SK-N-SH treated with all-trans-retinoic acid at 6 μM for 48 hours (cell line): ENCODE data around the gene SCFD1.

Source experiments
- ATAC-seq: fragments of 200-7000 bp; cut with Tn5 transposase; 3 replicates; pipeline ENCODE4 v1.9.1; 2020; ENCODE audit warnings: mild to moderate bottlenecking, moderate library complexity
- ARNTL ChIP-seq: fragments of 450-650 bp; formaldehyde crosslinking; IDR thresholded peaks from 2 replicates; pipeline ENCODE4 v1.5.0; 2020; ENCODE audit warnings: low read depth, mild to moderate bottlenecking, moderate library complexity, borderline replicate concordance
- CSDC2 ChIP-seq: fragments of 250-450 bp; sonication (Bioruptor Pico); IDR thresholded peaks from 2 replicates; pipeline ENCODE4 v1.5.0; 2020; ENCODE audit warnings: mild to moderate bottlenecking, moderate library complexity
- CSRNP3 ChIP-seq: fragments of 250-450 bp; sonication (Bioruptor Pico); IDR thresholded peaks from 2 replicates; pipeline ENCODE4 v1.5.1; 2021; ENCODE audit warnings: mild to moderate bottlenecking, moderate library complexity
- GLIS3 ChIP-seq: fragments of 250-450 bp; sonication (Bioruptor Pico); IDR thresholded peaks from 2 replicates; pipeline ENCODE4 v1.5.0; 2020; ENCODE audit warnings: mild to moderate bottlenecking, moderate library complexity
- OSR1 ChIP-seq: fragments of 250-450 bp; sonication (Bioruptor Pico); IDR thresholded peaks from 2 replicates; pipeline ENCODE4 v1.8.0; 2022; ENCODE audit warnings: moderate library complexity, mild to moderate bottlenecking, inconsistent platforms
- PATZ1 ChIP-seq: fragments of 250-450 bp; sonication (Bioruptor Pico); IDR thresholded peaks from 2 replicates; pipeline ENCODE4 v1.8.0; 2020; ENCODE audit warnings: mild to moderate bottlenecking, moderate library complexity, borderline replicate concordance
- PPARA ChIP-seq: fragments of 250-450 bp; sonication (Bioruptor Pico); IDR thresholded peaks from 2 replicates; pipeline ENCODE4 v1.5.0; 2020; ENCODE audit warnings: mild to moderate bottlenecking, borderline replicate concordance
- RARB ChIP-seq: fragments of 250-450 bp; sonication (Bioruptor Pico); IDR thresholded peaks from 2 replicates; pipeline ENCODE4 v1.8.0; 2021; ENCODE audit warnings: mild to moderate bottlenecking, moderate library complexity
- TCF4 ChIP-seq: fragments of 250-450 bp; sonication (Bioruptor Pico); IDR thresholded peaks from 2 replicates; pipeline ENCODE4 v1.8.0; 2021; ENCODE audit warnings: mild to moderate bottlenecking, moderate library complexity, borderline replicate concordance
- TOX ChIP-seq: fragments of 250-450 bp; sonication (Bioruptor Pico); IDR thresholded peaks from 2 replicates; pipeline ENCODE4 v1.8.0; 2021; ENCODE audit warnings: mild to moderate bottlenecking, moderate library complexity, borderline replicate concordance
- TSHZ2 ChIP-seq: fragments of 250-450 bp; sonication (Bioruptor Pico); IDR thresholded peaks from 2 replicates; pipeline ENCODE4 v1.5.0; 2020; ENCODE audit warnings: mild to moderate bottlenecking, moderate library complexity
- ZC3H10 ChIP-seq: fragments of 250-450 bp; sonication (Bioruptor Pico); IDR thresholded peaks from 2 replicates; pipeline ENCODE4 v1.5.1; 2021; ENCODE audit warnings: mild to moderate bottlenecking, moderate library complexity
- ZFP3 ChIP-seq: fragments of 250-450 bp; sonication (Bioruptor Pico); IDR thresholded peaks from 2 replicates; pipeline ENCODE4 v1.5.0; 2020; ENCODE audit warnings: mild to moderate bottlenecking, moderate library complexity
- ZFP30 ChIP-seq: fragments of 450-650 bp; formaldehyde crosslinking; IDR thresholded peaks from 2 replicates; pipeline ENCODE4 v1.5.0; 2022; ENCODE audit warnings: mild to moderate bottlenecking, moderate library complexity
- ZNF565 ChIP-seq: fragments of 450-650 bp; formaldehyde crosslinking; conservative IDR thresholded peaks from 2 replicates; pipeline ENCODE4 v1.5.0; 2020; ENCODE audit warnings: low read depth, mild to moderate bottlenecking, moderate library complexity
- ZNF70 ChIP-seq: fragments of 450-650 bp; formaldehyde crosslinking; IDR thresholded peaks from 2 replicates; pipeline ENCODE4 v1.5.0; 2020; ENCODE audit warnings: mild to moderate bottlenecking, moderate library complexity
- ZNF8 ChIP-seq: fragments of 450-650 bp; formaldehyde crosslinking; IDR thresholded peaks from 2 replicates; pipeline ENCODE4 v1.5.0; 2020; ENCODE audit warnings: mild to moderate bottlenecking, moderate library complexity

Gene SCFD1, protein sequence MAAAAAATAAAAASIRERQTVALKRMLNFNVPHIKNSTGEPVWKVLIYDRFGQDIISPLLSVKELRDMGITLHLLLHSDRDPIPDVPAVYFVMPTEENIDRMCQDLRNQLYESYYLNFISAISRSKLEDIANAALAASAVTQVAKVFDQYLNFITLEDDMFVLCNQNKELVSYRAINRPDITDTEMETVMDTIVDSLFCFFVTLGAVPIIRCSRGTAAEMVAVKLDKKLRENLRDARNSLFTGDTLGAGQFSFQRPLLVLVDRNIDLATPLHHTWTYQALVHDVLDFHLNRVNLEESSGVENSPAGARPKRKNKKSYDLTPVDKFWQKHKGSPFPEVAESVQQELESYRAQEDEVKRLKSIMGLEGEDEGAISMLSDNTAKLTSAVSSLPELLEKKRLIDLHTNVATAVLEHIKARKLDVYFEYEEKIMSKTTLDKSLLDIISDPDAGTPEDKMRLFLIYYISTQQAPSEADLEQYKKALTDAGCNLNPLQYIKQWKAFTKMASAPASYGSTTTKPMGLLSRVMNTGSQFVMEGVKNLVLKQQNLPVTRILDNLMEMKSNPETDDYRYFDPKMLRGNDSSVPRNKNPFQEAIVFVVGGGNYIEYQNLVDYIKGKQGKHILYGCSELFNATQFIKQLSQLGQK

DNA sequence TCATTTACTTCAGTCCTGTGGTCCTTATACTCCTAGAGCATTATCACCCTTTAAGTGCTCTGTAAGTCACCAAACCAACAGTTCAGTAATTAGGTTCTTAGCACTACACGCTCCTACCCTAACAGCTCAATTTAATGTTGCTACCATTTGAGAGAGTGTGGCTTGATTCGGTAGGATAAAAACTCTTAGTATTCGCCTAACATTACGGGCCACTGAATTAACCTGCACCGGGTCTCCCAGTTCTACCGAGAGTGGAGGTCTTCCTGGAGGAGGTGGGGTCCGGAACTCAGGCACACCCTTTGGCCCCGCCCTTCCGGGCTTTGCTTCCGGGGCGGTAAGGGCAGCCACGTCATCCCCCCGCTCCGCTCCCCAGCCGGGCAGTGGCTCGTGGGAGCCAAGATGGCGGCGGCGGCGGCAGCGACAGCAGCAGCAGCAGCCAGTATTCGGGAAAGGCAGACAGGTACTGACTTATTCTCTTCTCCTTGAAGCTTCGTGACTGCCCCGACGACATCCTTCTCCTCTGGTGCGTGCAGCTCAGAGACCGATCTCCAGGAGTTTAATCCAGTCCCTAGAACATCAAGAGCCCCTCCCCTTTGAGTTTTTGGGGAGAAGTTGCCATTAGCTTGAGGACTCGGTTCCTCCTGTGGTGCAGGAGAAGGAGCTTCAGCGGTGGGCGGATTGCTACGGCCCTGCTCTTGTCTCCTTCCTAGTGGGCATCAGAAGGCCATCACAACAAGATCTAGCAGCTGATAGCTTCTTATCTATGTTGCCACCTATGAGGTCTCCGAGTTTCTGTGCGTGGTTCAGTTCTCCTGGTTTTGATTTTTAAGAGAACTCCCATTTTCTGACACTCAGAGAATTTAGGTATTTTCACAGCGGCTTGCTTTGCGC lies at the start of gene SCFD1:
TSS of gene SCFD1 (plus strand) at position 380 of the 891 bp plus-strand sequence. CDS start at position 400, 20 bp downstream.
- no peak for TF ChIP-seq ZNF70
- peak; percentile 24; the same call in 1 of the 2 replicates for TF ChIP-seq CSRNP3 (CRISPR knock-in tag)
- peak; percentile 63; the same call in 1 of the 2 replicates for TF ChIP-seq PATZ1 (CRISPR knock-in tag)
- TF ChIP-seq TCF4 (CRISPR knock-in tag): no peak
- no peak for TF ChIP-seq ARNTL
- no peak for TF ChIP-seq RARB (CRISPR knock-in tag)
- peak; percentile 81; the same call in 1 of the 2 replicates for TF ChIP-seq ZNF565 (CRISPR knock-in tag)
- no peak for TF ChIP-seq TSHZ2 (CRISPR knock-in tag)
- no peak for TF ChIP-seq TOX (CRISPR knock-in tag)
- peak; percentile 67 for TF ChIP-seq GLIS3
- TF ChIP-seq, all 23 proteins: peak for 4
- ATAC-seq: peak; percentile 95

GRCh38 chr14:30572771-30573170 lies 49.3 kb upstream of the SCFD1 start:
- TF ChIP-seq PATZ1 (CRISPR knock-in tag): no peak
- TF ChIP-seq PPARA: no peak
- TF ChIP-seq CSDC2: no peak
- no peak for TF ChIP-seq ARNTL
- TF ChIP-seq TOX (CRISPR knock-in tag): no peak
- no peak for TF ChIP-seq ZFP3
- no peak for TF ChIP-seq ZFP30
- no peak for TF ChIP-seq ZNF8 (CRISPR knock-in tag)
- TF ChIP-seq TSHZ2 (CRISPR knock-in tag): no peak
- no peak for TF ChIP-seq OSR1 (CRISPR knock-in tag)
- no peak for TF ChIP-seq ZC3H10 (CRISPR knock-in tag)
- TF ChIP-seq CSRNP3 (CRISPR knock-in tag): no peak
- no peak for ATAC-seq
